Ishikawa (cell line): ENCODE measurements around the gene STIMATE.

ENCODE experiments used
- CEBPB ChIP-seq: IDR thresholded peaks from 2 replicates; pipeline ENCODE4 v1.6.1; 2012
- CREB1 ChIP-seq: IDR thresholded peaks from 2 replicates; pipeline ENCODE4 v1.6.1; 2012; ENCODE audit warnings: low read depth
- EGR1 ChIP-seq: IDR thresholded peaks from 2 replicates; pipeline ENCODE4 v1.6.1; 2012
- EP300 ChIP-seq: IDR thresholded peaks from 2 replicates; pipeline ENCODE4 v1.6.1; 2012; ENCODE audit warnings: borderline replicate concordance
- FOXM1 ChIP-seq: IDR thresholded peaks from 2 replicates; pipeline ENCODE4 v1.6.1; 2012; ENCODE audit warnings: low read depth, borderline replicate concordance
- MAX ChIP-seq: IDR thresholded peaks from 2 replicates; pipeline ENCODE4 v1.6.1; 2012
- NFIC ChIP-seq: IDR thresholded peaks from 2 replicates; pipeline ENCODE4 v1.6.1; 2012
- RAD21 ChIP-seq: IDR thresholded peaks from 2 replicates; pipeline ENCODE4 v1.6.1; 2012; ENCODE audit warnings: low read depth
- REST ChIP-seq: IDR thresholded peaks from 2 replicates; pipeline ENCODE4 v1.6.1; 2012; ENCODE audit warnings: low read depth, mild to moderate bottlenecking
- TAF1 ChIP-seq: IDR thresholded peaks from 2 replicates; pipeline ENCODE4 v1.6.1; 2012; ENCODE audit warnings: low read depth, mild to moderate bottlenecking
- TCF12 ChIP-seq: IDR thresholded peaks from 2 replicates; pipeline ENCODE4 v1.6.1; 2012; ENCODE audit warnings: low read depth
- TEAD4 ChIP-seq: IDR thresholded peaks from 2 replicates; pipeline ENCODE4 v1.6.1; 2012
- USF1 ChIP-seq: IDR thresholded peaks from 2 replicates; pipeline ENCODE4 v1.6.1; 2012
- YY1 ChIP-seq: IDR thresholded peaks from 2 replicates; pipeline ENCODE4 v1.6.1; 2012; ENCODE audit warnings: low read depth
- ZBTB7A ChIP-seq: IDR thresholded peaks from 2 replicates; pipeline ENCODE4 v1.6.1; 2012; ENCODE audit warnings: low read depth

STIMATE gene

GRCh38 chr3:52874864-52875587 lies 22.3 kb downstream of the STIMATE start:
- TF ChIP-seq MAX (no peak), CREB1 (no peak), TEAD4 (no peak), TAF1 (no peak), NFIC (no peak), EGR1 (no peak), ZBTB7A (no peak), FOXM1 (no peak), TCF12 (no peak), EP300 (no peak), USF1 (no peak), CEBPB (no peak), RAD21 (no peak)

- TF ChIP-seq REST (no peak), CREB1 (no peak), USF1 (no peak), RAD21 (no peak), EP300 (no peak), TCF12 (no peak), TAF1 (no peak), MAX (no peak), ZBTB7A (no peak), YY1 (no peak), NFIC (no peak), TEAD4 (no peak)
These were observed 23.1 kb downstream of the STIMATE start for GRCh38 chr3:52874160-52874701.

- TF ChIP-seq REST (no peak), TAF1 (no peak), YY1 (no peak), EP300 (no peak), TCF12 (no peak), MAX (no peak), CEBPB (no peak), NFIC (no peak), TEAD4 (no peak), USF1 (no peak), EGR1 (no peak), RAD21 (no peak), FOXM1 (no peak), ZBTB7A (no peak), CREB1 (no peak)
These were observed 23.8 kb downstream of the STIMATE start for GRCh38 chr3:52873433-52874159.

- TF ChIP-seq EGR1 (no peak), NFIC (no peak), CREB1 (no peak), TEAD4 (no peak), EP300 (no peak), CEBPB (no peak), FOXM1 (no peak), MAX (no peak), TCF12 (no peak)
These were observed 25.1 kb downstream of the STIMATE start for GRCh38 chr3:52872245-52872644.
